OCI-LY1 (cell line): ENCODE results near the gene RER1.

ENCODE experiments used
- CTCF ChIP-seq: fragments of 200-600 bp; sonication (generic), shearing (Covaris generic); IDR thresholded peaks from 2 replicates; pipeline ENCODE4 v1.5.1; 2017; ENCODE audit warnings: mild to moderate bottlenecking, antibody characterized with exemption, low read length, moderate library complexity, mixed read lengths
- EZH2 ChIP-seq: fragments of 200-600 bp; sonication (generic), shearing (Covaris generic); IDR thresholded peaks from 2 replicates; pipeline ENCODE4 v1.8.0; 2017; ENCODE audit warnings: borderline replicate concordance, mixed run types, mild to moderate bottlenecking, antibody characterized with exemption, low read length, moderate library complexity, mixed read lengths

GRCh38 chr1:2383576-2383975 is 8.1 kb upstream of the RER1 start:
- no peak for TF ChIP-seq CTCF
- no peak for TF ChIP-seq EZH2
